ENCODE results near the gene GPR39.
"Not testable (repeated sequence)": the region's sequence is repeated elsewhere in the genome, so short reads cannot be mapped to it uniquely, and the experiment has no call there.

The GPR39 gene

DNA sequence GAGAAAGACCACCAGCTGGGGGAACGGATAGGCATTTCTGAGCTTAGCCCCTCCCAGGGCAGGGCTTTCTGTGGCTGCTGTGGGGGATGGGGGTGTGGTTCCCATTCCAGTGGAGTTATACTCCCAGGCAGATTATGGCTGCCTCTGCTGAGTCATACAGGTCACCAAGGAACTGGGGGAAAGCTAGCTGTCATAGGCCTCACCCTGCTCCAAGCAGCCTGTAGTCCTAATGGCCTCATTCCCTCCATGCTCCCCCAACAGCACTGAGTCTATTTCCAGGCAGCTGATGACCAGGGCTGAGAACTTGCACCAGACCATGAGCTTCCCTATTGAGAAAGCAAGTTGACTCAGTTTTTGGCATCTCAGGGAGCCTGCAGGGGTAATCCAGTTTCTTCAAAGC is 87.1 kb downstream of the GPR39 start:
- no peak for FAIRE-seq

DNA sequence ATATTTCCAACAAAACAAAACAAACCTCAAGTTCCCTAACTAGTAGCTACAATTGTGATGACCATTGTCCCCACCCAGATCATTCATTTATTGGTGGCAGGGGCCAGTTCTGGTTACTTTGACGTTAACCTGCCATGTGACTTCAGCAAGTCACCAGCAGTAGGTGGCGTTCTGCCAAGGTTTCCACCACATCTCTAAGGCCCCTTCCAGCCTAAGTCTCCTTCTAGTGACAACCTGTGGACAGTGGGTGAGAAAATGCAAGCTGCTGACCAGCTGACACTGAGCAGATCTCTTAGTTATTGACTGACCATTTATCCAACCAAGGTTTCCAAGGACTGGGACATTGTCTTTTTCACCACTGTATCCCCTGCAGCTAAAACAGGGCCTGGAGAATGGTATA is 98.4 kb downstream of the GPR39 start:
- FAIRE-seq: no peak

DNA sequence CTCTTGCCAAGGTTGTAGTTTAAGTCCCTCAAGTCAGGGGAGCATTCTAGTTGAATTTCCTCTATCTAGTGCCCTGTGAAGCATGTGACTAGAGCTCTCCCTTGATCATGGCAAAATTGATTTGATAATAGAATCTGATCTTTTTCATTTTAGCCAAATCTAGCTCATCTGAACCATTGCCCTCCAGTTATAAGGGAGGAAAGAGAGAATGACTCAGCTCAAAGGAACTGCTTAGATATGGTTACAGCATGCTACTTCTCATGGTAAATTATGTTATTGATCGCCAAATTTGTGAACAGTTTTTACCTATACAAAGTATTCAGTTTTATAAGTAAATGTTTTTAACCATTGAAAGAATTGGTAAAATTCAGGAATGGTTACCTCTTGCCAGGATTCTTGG is 100.8 kb downstream of the GPR39 start:
- FAIRE-seq: no peak

DNA sequence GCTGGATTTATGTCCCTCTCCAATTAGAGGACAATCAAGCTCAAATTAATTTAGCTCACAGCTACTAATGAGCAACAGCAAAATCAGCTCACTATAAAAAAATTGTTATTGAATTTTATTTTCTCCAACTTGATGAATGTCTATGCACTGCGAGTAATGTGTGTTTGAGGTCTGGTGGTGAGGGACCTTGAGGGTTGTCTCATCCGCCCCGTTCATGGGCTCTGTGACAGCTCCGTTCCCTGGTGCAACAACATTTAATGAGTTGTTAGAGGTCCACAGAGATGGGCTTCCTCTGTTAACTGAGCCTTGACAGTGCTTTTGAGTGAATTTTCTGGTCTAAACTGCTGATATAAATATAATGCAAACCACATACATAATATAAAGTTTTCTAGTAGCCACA is 101.7 kb downstream of the GPR39 start:
- no peak for FAIRE-seq

DNA sequence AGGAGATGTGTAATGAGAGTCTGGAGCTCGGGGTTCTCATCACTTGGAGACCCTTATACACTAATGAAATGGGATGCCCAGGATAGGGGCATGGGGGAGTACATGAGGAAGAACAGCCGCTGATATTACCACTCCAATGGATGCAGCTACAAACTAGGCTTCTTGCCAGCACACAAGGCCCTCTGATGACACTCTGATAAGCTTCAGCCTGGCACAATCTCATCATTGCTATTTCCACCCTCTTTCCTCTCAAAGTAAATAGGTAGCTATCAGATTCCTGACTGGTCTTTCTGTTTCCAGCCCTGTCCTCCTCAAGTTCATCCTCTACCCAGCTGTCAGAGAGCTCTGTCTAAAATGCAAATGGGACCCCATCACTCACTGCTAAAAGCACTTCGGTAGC is 103.0 kb downstream of the GPR39 start:
- FAIRE-seq: no peak

DNA sequence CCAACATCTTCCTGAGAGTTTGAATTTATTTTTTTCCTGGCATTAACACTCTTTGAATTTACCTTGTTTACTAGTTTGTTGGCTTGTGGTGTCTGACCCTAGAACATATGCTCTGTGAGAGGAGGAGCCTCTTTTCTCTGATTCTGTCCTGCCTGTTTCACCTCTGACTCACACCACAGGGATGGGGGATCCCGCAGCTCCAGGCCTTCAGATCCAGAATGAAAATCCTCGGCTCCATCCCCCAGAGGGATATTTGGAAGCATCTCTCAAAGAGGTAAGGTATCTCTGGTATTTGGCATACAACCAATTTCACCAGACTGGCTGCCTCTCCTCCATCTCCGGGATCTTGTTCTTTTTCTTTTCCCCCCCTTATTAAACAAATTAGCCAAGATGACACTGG is 104.7 kb downstream of the GPR39 start:
- no peak for FAIRE-seq

DNA sequence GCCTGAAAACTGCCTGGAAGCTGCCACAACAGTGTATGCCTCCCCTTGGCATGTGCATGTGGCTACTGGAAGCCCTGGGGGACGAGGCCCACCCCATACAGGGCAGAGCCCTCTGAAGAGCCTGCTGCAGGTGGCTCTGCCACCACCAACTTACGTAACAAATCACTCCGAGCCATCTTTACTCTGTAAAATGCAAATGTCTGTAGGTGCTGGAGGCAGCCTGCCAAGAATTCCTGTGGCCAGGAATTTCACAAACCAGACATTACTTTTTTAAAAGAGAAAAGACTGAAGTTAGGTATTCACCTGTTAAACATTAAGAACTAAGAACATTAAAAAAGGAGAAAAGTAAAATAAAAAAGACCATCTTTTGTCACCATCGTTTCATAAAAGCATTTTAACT is 106.3 kb downstream of the GPR39 start:
- no peak for FAIRE-seq

DNA sequence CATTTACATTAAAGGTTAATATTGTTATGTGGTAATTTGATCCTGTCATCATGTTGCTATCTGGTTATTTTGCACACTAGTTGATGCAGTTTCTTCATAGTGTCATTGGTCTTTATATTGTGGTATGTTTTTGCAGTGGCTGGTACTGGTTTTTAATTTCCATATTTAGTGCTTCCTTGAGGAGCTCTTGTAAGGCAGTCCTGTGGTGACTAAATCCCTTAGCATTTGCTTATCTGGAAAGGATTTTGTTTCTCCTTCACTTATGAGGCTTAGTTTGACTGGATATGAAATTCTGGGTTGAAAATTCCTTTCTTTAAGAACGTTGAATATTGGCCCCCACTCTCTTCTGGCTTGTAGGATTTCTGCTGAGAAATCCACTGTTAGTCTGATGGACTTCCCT is 120.5 kb downstream of the GPR39 start:
- FAIRE-seq: not testable (repeated sequence)

DNA sequence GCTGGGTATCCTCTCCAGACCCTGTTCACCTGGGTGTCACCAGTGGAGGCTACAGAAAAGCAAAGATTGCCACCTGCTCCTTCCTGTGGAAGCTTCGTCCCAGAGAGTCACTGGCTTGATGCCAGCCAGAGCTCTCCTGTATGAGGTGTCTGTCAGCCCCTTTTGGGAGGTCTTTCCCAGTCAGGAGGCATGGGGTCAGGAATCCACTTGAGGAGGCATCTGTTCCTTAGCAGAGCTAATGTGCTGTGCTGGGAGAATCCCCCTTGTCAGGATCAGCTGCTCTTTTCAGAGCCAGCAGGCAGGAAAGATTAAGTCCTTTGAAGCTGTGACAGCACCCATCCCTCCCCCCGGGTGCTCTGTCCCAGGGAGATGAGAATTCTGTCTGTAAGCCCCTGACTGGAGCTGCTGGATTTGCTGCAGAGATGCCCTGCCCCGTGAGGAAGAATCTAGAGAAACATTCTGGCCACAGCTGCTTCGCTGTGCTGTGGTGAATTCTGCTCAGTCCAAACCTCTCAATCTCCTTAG is 121.8 kb downstream of the GPR39 start:
- FAIRE-seq: no peak

DNA sequence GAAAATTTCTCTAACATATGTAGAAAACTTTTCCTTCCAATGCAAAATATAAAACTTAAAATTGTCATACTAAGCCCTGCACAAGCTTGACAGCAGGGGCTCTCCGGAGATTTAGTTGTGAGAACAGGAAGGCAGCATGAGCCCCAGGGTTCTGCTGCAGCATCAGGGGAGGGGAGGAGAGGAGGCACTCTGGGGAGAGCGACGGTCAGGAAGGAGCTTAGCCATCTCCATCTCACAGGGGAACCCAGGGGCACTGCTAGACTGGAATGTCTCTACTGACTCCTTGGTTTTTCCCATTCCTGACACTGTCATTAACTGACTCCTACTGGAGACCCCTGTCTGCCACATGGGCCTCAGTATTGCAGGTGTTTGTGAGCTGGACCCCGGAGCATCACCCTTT is 123.6 kb downstream of the GPR39 start:
- no peak for FAIRE-seq

DNA sequence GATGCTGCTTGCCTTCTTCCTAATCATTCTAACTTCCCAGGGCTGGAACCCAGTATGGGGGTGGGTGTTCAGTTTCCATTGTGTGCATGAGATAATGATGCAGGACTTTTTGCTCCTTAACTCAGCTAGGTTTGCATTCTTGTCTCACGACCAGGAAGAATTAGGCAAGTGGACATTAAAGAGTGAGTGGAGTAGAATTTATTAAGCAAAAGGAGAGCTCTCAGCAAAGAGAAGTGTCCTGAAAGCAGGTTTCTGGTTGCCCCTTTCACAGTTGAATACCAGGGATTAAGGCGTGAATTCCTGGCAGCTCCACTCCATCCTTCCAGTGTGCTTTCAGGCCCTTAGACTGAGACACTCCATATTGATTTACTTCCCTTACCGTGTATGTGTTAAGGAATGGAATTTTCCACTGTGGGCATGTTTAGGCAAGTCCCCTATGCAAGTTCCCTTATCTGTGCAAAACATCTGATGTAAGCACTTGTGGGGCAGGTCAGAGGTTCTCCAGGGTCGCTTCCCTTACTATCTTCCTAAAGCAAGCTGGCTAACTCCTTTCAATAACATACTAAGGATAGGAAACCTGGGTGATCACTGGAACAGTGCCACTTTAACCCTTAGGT is 126.5 kb downstream of the GPR39 start:
- no peak for FAIRE-seq

DNA sequence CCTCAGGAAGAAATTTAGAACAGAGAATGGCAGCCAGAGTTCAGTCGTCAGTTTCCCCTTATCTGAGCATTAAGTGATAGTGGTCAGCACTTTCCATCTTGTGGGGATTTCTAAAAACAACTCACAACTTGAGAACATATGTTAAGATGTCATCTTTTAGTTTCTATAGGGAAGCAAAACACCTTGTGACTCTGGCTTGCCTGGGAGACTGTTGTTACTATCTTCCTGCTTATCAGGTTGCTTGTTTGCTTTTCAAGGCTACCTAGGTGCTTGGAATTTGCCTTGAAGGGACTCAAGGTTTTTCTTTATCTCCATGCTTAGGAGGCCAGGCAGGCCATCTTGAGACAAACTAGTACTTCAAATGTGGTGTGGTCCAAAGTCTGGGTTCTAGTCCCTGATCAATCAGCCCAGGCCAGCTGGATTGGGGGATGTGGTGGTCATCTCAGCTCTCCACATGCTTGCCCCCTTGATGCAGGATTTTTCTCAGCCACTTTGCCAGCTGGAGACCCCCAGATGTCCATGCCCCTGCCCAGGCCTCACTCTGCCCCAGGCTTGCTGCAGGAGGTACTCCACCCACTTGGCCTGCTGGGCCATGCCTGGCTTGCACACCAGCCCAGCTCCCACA is 127.5 kb downstream of the GPR39 start:
- no peak for FAIRE-seq

DNA sequence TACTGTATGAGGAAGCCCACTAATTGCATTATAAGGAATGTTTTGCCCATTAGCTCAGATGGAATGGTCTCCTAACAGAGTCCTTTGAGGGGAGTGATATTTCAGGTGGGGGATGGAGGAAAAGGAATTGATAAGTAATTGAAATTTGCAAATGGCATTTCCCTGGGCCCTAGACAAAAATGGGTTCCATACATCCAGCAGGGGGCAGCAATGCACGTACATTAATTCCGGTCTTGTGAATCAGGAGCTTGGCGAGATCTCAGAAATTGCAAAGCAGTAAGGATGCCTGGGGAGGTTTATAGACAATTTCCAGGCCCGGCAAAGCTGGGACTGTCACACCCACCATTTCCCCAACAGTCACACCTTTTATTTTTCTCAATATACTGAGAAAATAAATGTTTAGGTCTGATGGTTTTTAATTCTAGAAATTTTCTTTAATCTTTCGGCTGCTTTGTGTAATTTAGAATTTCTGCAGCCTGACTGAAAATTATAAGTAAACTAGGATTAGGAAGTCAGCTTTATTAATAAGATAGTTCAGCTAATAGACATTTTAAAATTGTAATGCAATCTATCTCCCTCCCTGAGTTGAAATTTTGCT is 130.6 kb downstream of the GPR39 start:
- FAIRE-seq: no peak

DNA sequence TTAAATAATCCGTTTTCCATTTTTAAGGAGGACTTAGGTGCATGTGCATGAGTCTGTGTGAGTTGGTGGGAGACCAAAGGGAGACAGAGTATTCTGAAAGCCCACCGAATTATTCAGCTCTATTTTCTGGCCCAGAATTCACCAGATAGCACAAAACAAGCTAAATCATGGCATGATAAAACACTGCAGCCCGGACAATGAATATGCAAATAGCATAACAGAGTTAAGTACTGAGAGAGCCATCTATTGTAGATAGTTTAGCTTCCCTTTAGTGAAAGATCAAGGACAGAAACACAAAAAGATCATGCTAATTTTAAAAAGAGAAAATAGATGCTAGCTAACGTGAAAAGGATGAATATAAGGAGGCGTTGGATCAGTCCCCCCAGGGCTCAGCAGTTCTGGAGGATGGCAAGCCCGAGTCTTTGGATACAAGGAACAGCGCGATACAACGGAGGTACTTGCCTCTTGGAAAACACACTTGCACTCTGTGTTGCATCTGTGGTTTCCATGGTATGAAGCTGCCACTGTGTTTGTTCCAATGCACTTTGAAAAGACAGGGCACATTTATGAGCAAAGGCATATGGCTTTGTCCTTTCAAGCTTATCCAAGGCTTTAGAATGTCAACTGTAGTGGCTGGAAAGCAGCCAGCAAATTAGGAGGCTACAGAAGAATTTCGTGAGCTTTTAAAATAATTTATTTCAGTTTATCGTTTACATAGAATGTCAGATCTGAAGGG is 133.5 kb downstream of the GPR39 start:
- FAIRE-seq: no peak

DNA sequence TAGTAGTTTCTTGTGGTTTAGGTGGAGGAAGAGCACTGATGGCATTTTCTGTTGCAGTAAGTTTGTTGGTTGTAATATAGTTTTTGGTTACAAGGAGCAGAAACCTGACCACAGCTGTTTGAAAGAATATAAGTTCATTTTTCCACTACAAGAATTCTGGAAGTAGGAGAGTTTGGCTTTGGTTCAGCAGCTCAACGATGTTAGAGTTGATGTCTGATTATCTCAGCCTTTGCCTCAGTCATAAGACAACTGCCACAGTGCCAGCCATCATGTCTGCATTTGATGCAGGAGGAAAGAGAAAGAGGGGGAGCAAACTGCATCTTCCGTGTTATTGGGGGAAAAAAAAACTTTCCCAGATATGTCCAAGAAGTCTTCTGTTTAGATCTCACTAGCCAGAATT is 134.3 kb downstream of the GPR39 start:
- FAIRE-seq: no peak

DNA sequence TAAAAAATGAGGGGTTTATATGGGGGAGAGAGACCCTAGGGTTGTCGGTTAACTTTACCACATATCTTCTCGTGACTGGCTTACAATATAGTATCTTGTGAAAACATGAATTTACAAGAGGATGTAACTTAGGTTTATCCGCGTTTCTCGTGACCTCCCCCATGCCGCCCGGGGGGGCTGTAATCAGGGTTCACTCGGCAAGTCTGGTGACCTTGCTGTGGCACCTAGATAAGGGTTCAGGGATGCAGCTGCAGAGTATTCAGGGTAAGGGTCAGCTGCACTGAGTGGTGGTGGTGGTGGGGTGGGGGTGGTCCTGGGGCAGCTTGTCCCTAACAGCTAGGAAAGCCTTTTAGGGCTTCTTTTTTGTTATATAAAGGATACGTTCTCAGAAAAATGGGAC is 141.1 kb downstream of the GPR39 start:
- FAIRE-seq: no peak

DNA sequence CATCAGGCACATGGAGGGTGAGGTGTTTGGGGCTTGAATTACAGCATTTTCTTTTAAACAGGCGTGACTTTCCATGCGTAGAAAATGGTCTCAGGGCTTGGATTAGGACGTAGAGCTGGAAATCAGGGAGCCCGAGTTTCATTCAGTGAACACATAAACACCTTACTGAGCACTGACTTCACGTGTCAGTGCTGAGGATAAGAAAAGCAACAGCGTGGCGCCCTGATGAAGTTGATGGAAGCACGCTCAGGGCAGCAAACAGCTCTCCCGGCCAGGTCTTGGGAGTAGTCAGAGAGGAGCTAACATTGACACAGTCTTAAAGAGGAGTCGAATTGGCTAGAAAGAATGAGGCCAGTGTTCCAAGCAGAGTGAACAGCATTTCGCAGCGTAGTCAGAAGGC is 142.7 kb downstream of the GPR39 start:
- FAIRE-seq: no peak

DNA sequence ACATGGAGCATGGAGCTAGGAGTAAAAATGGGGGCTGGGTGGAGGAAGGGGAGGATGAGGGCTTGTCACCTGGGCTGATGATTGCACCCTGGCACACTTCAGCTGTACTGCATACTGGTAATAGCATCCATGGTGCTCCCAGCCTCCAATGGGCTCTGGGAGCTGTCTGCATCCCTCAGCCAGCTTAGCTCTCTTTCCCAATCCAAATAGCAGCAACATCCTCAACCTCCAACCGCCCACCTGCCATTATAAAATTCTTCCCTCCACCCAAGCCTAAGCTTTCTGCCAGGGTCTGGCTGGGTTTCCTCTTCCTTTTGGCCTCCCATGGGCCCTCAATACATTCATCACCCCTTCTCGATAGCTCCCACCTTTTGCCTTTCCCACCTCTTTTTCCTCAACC is 143.3 kb downstream of the GPR39 start:
- no peak for FAIRE-seq

DNA sequence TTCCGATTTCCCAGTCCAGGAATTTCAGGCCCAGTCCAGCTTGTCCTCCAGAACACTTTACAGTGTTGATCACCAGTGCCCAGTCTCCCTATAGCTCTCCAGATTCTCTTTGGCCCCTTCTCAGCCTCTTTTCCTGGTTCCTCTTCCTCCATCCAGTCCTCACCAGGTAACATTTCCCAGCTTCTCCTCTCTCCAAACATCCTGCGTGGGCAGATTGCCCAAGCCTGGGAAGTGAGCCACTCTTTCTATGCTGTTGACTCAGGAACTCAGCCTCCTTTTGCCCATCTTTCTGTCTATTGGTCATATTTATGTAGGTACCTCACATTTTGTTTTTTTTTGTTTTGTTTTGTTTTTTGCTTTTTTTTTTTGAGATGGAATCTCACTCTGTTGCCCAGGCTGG is 144.0 kb downstream of the GPR39 start:
- no peak for FAIRE-seq

DNA sequence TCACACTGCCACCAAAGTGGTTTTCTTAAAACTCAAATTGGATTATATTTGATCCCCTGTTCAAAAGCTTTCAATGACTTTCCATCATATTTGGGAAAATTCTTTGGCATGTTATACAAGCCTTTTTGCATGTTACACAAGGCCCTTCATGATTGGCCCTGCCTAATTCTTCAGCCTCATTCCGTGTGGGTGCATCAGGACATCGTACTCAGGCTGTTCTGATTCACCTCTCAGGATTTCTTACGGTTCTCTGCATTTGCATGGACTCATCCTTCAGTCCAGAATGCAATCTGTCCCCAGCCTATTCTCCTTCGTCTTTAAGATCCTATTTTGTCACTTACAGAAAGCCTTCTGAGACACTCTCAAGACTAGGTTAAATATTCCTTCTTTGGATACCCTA is 145.6 kb downstream of the GPR39 start:
- FAIRE-seq: no peak

DNA sequence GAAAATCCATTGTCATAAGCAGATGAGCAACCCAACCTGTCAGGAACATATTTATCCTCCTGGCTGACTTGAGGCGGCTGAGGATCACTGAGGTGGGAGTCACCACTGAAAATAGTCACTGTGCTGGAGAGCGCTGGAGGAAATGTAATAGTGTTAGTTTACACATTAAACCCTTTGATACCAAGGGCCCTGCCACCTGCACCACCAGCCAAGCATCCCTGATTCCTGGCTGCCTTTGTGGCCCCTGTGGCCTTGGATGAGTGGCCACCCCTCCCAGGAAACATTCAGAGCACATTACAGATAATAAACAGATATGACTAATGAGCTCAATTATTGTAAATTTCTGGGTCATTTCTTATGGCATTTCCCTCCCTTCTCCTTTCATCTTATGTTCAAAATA is 147.5 kb downstream of the GPR39 start:
- no peak for FAIRE-seq

DNA sequence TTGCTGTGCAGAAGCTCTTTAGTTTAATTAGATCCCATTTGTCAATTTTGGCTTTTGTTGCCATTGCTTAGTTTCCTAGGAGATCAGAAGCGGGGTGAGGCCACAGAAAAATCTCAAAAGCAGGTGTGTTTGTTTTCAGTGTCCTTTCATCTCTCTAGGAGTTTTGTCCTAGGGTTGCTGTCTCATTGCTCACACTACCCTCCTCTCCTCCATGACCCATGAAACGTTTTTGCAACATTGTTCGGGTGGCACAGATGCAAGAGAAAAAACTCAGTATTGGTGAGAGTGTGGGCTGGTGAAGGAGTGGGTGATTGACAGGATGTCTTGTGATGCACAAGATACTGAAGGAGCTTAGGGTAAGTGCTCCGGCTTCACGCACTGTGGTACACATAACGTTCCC is 149.8 kb downstream of the GPR39 start:
- no peak for FAIRE-seq

DNA sequence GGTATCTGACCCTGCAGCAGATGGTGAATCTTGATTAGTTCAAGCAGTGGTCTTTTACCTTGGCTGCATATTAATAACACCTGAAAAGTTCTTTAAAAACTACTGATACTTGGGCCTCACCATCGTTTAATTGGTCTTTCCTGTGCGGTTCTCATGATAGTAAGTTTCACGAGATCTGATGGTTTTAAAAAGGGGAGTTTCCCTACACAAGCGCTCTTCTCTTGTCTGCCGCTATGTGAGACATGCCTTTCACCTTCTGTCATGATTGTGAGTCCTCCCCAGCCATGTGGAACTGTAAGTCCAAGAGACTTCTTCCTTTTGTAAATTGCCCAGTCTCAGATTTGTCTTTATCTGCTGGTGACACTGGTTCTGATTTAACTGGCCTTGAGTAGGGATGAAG is 151.1 kb downstream of the GPR39 start:
- FAIRE-seq: no peak

DNA sequence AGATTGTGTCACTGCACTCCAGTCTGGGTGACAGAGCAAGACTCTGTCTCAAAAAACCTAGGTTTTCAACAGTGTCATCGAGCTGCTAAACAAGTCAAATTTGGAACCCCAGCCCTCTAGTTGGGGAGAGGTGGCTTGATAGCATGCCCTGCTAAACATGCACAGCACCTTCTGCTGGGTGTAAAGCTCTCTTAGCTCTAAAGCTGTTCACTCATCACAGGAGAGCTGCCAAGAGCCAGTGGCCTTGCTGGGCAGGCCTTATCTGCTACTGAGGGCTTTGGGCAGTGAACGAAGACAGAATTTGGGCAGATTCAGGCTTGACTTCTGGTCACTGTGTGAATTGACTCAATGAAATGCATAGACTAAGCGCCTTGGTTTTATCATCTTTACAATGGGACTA is 152.1 kb downstream of the GPR39 start:
- FAIRE-seq: no peak
